Panc1 (cell line): ENCODE results near the gene HEATR5A. TPM values are rescaled to one million over a fixed set of nuclear protein-coding genes. Genes with fewer than 3 reads are reported as not detected.
"Not testable (repeated sequence)": the region's sequence is repeated elsewhere in the genome, so short reads cannot be mapped to it uniquely, and the experiment has no call there.

Source experiments
- ATAC-seq: fragments of 200-7000 bp; cut with Tn5 transposase; 2 replicates; pipeline ENCODE4 v1.9.1; 2020; ENCODE audit warnings: mild to moderate bottlenecking, moderate library complexity
- BruUV-seq: library from RNA; stranded (reverse); fragments of 400-500 nt; replicated peaks from 2 replicates; lab custom pipeline; 2021; lab: Mats Ljungman, UMichigan
- CTCF ChIA-PET: fragments of 300-600 bp; sonication (Branson Sonifier 250); formaldehyde crosslinking; loops from one replicate; lab custom pipeline; 2022; ENCODE audit warnings: antibody characterized with exemption; lab: Charles Lee
- POLR2A ChIA-PET: fragments of 300-600 bp; sonication (Branson Sonifier 250); formaldehyde crosslinking; loops from one replicate; lab custom pipeline; 2022; ENCODE audit warnings: antibody characterized with exemption; lab: Charles Lee
- DNase-seq: peaks from one replicate; pipeline ENCODE4 v3.0.0-alpha.2; 2010; ENCODE audit warnings: low read depth, low spot score
- H3K27ac ChIP-seq: 2 replicates; pipeline ENCODE4 v1.5.1; 2011; ENCODE audit warnings: mild to moderate bottlenecking, low read length, inconsistent platforms
- H3K27me3 ChIP-seq: fragments of 200-500 bp; sonication (Bioruptor generic); 2 replicates; pipeline ENCODE4 v1.6.0; 2014; ENCODE audit warnings: low read length, inconsistent platforms; ENCODE audit not compliant: control insufficient read depth, insufficient read depth
- H3K36me3 ChIP-seq: fragments of 200-500 bp; sonication (Bioruptor generic); 2 replicates; pipeline ENCODE4 v1.5.1; 2014; ENCODE audit warnings: inconsistent platforms, mild to moderate bottlenecking, low read length, moderate library complexity; ENCODE audit not compliant: control insufficient read depth, insufficient read depth
- H3K4me1 ChIP-seq: 2 replicates; pipeline ENCODE4 v1.5.1; 2011; ENCODE audit warnings: inconsistent platforms, mild to moderate bottlenecking, low read length, moderate library complexity; ENCODE audit not compliant: control insufficient read depth, insufficient read depth
- H3K4me3 ChIP-seq, 2 experiments: 2 replicates each; pipeline ENCODE4 v1.5.1; 2011 to 2012; ENCODE audit warnings: low read depth in 2 of 2, low read length in 2 of 2, mild to moderate bottlenecking in 2 of 2, inconsistent platforms in 1 of 2, moderate library complexity in 1 of 2
- H3K9me3 ChIP-seq: fragments of 200-500 bp; sonication (Bioruptor generic); 2 replicates; pipeline ENCODE4 v1.5.1; 2014; ENCODE audit warnings: low read depth, mild to moderate bottlenecking, inconsistent platforms, low read length, moderate library complexity; ENCODE audit not compliant: control insufficient read depth, insufficient read depth
- POLR2AphosphoS5 ChIP-seq: IDR thresholded peaks from 2 replicates; pipeline ENCODE4 v1.6.1; 2012; ENCODE audit warnings: mild to moderate bottlenecking, low read depth, low read length, moderate library complexity
- SIN3A ChIP-seq: IDR thresholded peaks from 2 replicates; pipeline ENCODE4 v1.6.1; 2012; ENCODE audit warnings: low read depth, mild to moderate bottlenecking, low read length, moderate library complexity, borderline replicate concordance; ENCODE audit not compliant: insufficient read depth
- TCF7L2 ChIP-seq: IDR thresholded peaks from 2 replicates; pipeline ENCODE4 v1.6.1; 2011; ENCODE audit warnings: mild to moderate bottlenecking, low read depth, low read length, inconsistent platforms
- in situ Hi-C: cut with HindIII; loops from 2 replicates; pipeline ENCODE4 v1.10.0; 2016; ENCODE audit warnings: low sequenced_read_pairs, low pct_unique_long_range_greater_than_20kb
- intact Hi-C: fragments of 100-400 bp; cut with micrococcal nuclease; formaldehyde crosslinking; loops from one replicate; pipeline ENCODE4 v1.10.0; 2022; ENCODE audit not compliant: unreplicated experiment
- total RNA-seq: library from RNA; stranded (reverse); gene quantifications from one replicate; pipeline ENCODE4 v1.2.1, GENCODE V29; 2021; ENCODE audit not compliant: unreplicated experiment
- TF ChIP-seq, protein P1 (sequence below): fragments of 450-650 bp; IDR thresholded peaks from 2 replicates; pipeline ENCODE4 v1.5.1; 2017; ENCODE audit warnings: mild to moderate bottlenecking
- TF ChIP-seq, protein P2 (sequence below), 2 experiments: IDR thresholded peaks; 2 replicates each; pipeline ENCODE4 v1.6.1; 2011 to 2012; ENCODE audit warnings: low read depth in 2 of 2, control low read depth in 1 of 2, low read length in 1 of 2, mild to moderate bottlenecking in 1 of 2, moderate library complexity in 1 of 2; ENCODE audit not compliant: insufficient read depth in 1 of 2

HEATR5A gene
- total RNA-seq, 1 experiment from 2014 or later: 22.0 TPM

DNA sequence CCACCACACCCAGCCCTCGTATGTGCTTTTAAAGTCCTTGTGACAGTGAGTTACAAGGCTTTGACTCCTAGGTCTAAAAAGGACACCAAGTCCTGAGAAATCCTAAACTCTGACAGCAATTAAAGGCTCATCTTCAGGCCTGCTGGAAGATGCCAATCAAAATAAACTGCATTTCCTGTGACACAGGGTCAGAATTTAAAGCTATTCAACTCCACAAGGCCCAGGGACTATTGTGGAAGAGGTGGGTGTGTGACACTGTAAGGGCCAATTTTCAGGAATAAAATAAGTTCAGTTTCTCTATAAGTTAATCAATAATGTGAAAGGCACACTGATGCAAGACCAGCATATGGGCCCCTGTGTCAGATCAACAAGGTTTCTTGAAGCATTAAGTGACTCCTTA is 143.3 kb downstream of the HEATR5A start:
- DNase-seq (no peak), ATAC-seq (no peak)
- BruUV-seq: no TSS peak
- Histone ChIP-seq H3K27ac (no peak overlapping the region), H3K4me3 (no peak overlapping the region), H3K36me3 (no peaks in the 10 kb centered on the region), H3K9me3 (0 out of 2 replicates have a peak, but pooled peaks cover 3% of the 10 kb centered on the region), H3K27me3 (no peaks in the 10 kb centered on the region), H3K4me1 (no peaks in the 10 kb centered on the region)
- CTCF ChIA-PET: no interaction called here
- in situ Hi-C loops: no loop called here
- TF ChIP-seq POLR2AphosphoS5 (no peak), SIN3A (no peak), TCF7L2 (no peak)
- TF ChIP-seq, protein P1, sequence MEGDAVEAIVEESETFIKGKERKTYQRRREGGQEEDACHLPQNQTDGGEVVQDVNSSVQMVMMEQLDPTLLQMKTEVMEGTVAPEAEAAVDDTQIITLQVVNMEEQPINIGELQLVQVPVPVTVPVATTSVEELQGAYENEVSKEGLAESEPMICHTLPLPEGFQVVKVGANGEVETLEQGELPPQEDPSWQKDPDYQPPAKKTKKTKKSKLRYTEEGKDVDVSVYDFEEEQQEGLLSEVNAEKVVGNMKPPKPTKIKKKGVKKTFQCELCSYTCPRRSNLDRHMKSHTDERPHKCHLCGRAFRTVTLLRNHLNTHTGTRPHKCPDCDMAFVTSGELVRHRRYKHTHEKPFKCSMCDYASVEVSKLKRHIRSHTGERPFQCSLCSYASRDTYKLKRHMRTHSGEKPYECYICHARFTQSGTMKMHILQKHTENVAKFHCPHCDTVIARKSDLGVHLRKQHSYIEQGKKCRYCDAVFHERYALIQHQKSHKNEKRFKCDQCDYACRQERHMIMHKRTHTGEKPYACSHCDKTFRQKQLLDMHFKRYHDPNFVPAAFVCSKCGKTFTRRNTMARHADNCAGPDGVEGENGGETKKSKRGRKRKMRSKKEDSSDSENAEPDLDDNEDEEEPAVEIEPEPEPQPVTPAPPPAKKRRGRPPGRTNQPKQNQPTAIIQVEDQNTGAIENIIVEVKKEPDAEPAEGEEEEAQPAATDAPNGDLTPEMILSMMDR: no peak
- TF ChIP-seq, protein P2, sequence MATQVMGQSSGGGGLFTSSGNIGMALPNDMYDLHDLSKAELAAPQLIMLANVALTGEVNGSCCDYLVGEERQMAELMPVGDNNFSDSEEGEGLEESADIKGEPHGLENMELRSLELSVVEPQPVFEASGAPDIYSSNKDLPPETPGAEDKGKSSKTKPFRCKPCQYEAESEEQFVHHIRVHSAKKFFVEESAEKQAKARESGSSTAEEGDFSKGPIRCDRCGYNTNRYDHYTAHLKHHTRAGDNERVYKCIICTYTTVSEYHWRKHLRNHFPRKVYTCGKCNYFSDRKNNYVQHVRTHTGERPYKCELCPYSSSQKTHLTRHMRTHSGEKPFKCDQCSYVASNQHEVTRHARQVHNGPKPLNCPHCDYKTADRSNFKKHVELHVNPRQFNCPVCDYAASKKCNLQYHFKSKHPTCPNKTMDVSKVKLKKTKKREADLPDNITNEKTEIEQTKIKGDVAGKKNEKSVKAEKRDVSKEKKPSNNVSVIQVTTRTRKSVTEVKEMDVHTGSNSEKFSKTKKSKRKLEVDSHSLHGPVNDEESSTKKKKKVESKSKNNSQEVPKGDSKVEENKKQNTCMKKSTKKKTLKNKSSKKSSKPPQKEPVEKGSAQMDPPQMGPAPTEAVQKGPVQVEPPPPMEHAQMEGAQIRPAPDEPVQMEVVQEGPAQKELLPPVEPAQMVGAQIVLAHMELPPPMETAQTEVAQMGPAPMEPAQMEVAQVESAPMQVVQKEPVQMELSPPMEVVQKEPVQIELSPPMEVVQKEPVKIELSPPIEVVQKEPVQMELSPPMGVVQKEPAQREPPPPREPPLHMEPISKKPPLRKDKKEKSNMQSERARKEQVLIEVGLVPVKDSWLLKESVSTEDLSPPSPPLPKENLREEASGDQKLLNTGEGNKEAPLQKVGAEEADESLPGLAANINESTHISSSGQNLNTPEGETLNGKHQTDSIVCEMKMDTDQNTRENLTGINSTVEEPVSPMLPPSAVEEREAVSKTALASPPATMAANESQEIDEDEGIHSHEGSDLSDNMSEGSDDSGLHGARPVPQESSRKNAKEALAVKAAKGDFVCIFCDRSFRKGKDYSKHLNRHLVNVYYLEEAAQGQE (IDR thresholded peaks at IDR 0.05; ENCODE audit: insufficient read depth in 1 of 2, low read depth in 2 of 2, low read length in 1 of 2): no peak
- POLR2A ChIA-PET: no interaction called here
- intact Hi-C loops: no loop called here

DNA sequence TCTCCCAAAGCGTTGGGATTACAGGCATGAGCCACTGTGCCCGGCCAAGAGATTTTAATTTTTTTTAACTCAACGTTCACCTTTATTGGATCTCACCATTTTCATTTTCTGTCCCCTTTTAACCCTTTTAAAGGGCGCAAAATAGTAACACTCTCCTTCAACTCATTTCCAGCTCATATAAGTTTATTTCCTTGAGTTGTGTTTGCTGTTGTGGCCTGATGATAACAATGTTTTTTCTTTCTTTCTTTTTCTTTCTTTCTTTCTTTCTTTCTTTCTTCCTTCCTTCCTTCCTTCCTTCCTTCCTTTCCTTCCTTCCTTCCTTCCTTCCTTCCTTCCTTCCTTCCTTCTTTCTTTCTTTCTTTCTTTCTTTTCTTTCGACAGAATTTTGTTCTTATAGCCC is 143.9 kb downstream of the HEATR5A start:
- POLR2A ChIA-PET, ATAC-seq, intact Hi-C loops: not testable (repeated sequence)

DNA sequence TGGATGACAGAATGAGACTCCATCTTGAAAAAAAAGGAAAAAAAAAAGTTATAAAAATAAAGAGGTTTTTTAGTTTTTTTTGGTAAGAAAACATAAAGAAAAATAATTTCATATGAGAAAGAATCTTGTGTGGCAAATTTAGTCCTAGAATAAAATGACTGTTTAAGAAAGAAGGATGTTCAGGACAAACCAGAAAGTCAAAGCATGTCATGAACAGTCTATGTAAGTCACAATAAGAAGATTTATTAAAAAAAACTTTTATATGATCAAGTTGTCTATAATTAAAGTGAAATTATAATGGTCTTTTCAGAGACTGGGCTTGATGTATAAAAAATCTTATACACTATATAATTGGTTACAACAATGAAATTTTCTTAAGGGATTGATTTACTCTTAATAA is 144.6 kb downstream of the HEATR5A start:
- intact Hi-C loops (no loop called here), in situ Hi-C loops (no loop called here)
- no peaks in the 10 kb centered on the region for H3K36me3 ChIP-seq
- 0 out of 2 replicates have a peak, but pooled peaks cover 3% of the 10 kb centered on the region for H3K9me3 ChIP-seq
- ChIA-PET CTCF (no interaction called here), POLR2A (no interaction called here)
- no peaks in the 10 kb centered on the region for H3K27me3 ChIP-seq
- ATAC-seq: no peak
- H3K4me3 ChIP-seq: no peak overlapping the region
- no peak overlapping the region for H3K27ac ChIP-seq
- TF ChIP-seq, protein P2 (IDR thresholded peaks at IDR 0.05; ENCODE audit: insufficient read depth in 1 of 2, low read depth in 2 of 2, low read length in 1 of 2): no peak
- TF ChIP-seq, protein P1: no peak
- TF ChIP-seq TCF7L2: no peak
- no peak for TF ChIP-seq POLR2AphosphoS5
- no peak for TF ChIP-seq SIN3A
- no TSS peak for BruUV-seq
- DNase-seq: no peak
- no peaks in the 10 kb centered on the region for H3K4me1 ChIP-seq

More for the DNA sequence above, 143.9 kb downstream of the HEATR5A start:
- BruUV-seq, H3K4me3 ChIP-seq, H3K9me3 ChIP-seq, H3K36me3 ChIP-seq, H3K27me3 ChIP-seq, in situ Hi-C loops, DNase-seq, H3K27ac ChIP-seq, H3K4me1 ChIP-seq, CTCF ChIA-PET: not testable (repeated sequence)
